OCI-LY1 (cell line): ENCODE measurements around the gene DMD.

ENCODE experiments used
- H2AFZ ChIP-seq: fragments of 200-600 bp; sonication (generic), shearing (Covaris generic); 2 replicates; pipeline ENCODE4 v1.6.0; 2014; ENCODE audit warnings: antibody characterized with exemption, mild to moderate bottlenecking, low read length
- H3F3A ChIP-seq: fragments of 200-600 bp; sonication (generic), shearing (Covaris generic); 2 replicates; pipeline ENCODE4 v1.6.0; 2014; ENCODE audit warnings: mild to moderate bottlenecking, antibody characterized with exemption, low read length, moderate library complexity; ENCODE audit not compliant: insufficient read depth
- H3K27ac ChIP-seq: fragments of 200-600 bp; sonication (generic); 2 replicates; pipeline ENCODE4 v1.5.1; 2014; ENCODE audit warnings: low read length, mixed run types, mild to moderate bottlenecking, low read depth; ENCODE audit not compliant: poor library complexity, severe bottlenecking
- H3K27me3 ChIP-seq: fragments of 200-600 bp; sonication (generic); 2 replicates; pipeline ENCODE4 v1.6.0; 2014; ENCODE audit warnings: antibody characterized with exemption, mild to moderate bottlenecking, low read length, moderate library complexity; ENCODE audit not compliant: insufficient read depth
- H3K36me3 ChIP-seq: fragments of 200-600 bp; sonication (generic); 2 replicates; pipeline ENCODE4 v1.6.1; 2014; ENCODE audit warnings: mild to moderate bottlenecking, antibody characterized with exemption, low read length, moderate library complexity, mixed read lengths; ENCODE audit not compliant: insufficient read depth
- H3K4me1 ChIP-seq: fragments of 200-600 bp; sonication (generic); 2 replicates; pipeline ENCODE4 v1.5.1; 2014; ENCODE audit warnings: mild to moderate bottlenecking, low read length, moderate library complexity; ENCODE audit not compliant: insufficient read depth, severe bottlenecking
- H3K4me2 ChIP-seq: fragments of 200-600 bp; sonication (generic), shearing (Covaris generic); 2 replicates; pipeline ENCODE4 v1.6.1; 2014; ENCODE audit warnings: low read length
- H3K4me3 ChIP-seq: fragments of 200-600 bp; sonication (generic); 2 replicates; pipeline ENCODE4 v1.5.1; 2014; ENCODE audit warnings: low read length, low read depth, mild to moderate bottlenecking, mixed read lengths; ENCODE audit not compliant: poor library complexity, severe bottlenecking
- H3K79me2 ChIP-seq: fragments of 200-600 bp; shearing (Covaris generic); 2 replicates; pipeline ENCODE4 v1.6.1; 2016; ENCODE audit warnings: mixed run types, low read length, mixed read lengths; ENCODE audit not compliant: insufficient read depth
- H3K9ac ChIP-seq: fragments of 200-600 bp; sonication (generic), shearing (Covaris generic); 2 replicates; pipeline ENCODE4 v1.6.1; 2014; ENCODE audit warnings: mild to moderate bottlenecking, low read length, mixed read lengths
- H3K9me2 ChIP-seq: fragments of 200-600 bp; sonication (generic), shearing (Covaris generic); 2 replicates; pipeline ENCODE4 v1.6.1; 2014; ENCODE audit warnings: low read depth, mild to moderate bottlenecking, low read length, mixed read lengths
- H3K9me3 ChIP-seq: fragments of 200-600 bp; shearing (Covaris generic); 2 replicates; pipeline ENCODE4 v1.6.1; 2014; ENCODE audit warnings: low read length, mixed read lengths
- H4K20me1 ChIP-seq: fragments of 200-600 bp; sonication (generic), shearing (Covaris generic); 2 replicates; pipeline ENCODE4 v1.6.0; 2016; ENCODE audit warnings: mild to moderate bottlenecking, low read length; ENCODE audit not compliant: insufficient read depth
- EZH2 ChIP-seq: fragments of 200-600 bp; sonication (generic), shearing (Covaris generic); IDR thresholded peaks from 2 replicates; pipeline ENCODE4 v1.8.0; 2017; ENCODE audit warnings: borderline replicate concordance, mixed run types, mild to moderate bottlenecking, antibody characterized with exemption, low read length, moderate library complexity, mixed read lengths
- TF ChIP-seq, protein P1 (sequence below): fragments of 200-600 bp; sonication (generic), shearing (Covaris generic); IDR thresholded peaks from 2 replicates; pipeline ENCODE4 v1.5.1; 2017; ENCODE audit warnings: mild to moderate bottlenecking, antibody characterized with exemption, low read length, moderate library complexity, mixed read lengths

The DMD gene

DNA sequence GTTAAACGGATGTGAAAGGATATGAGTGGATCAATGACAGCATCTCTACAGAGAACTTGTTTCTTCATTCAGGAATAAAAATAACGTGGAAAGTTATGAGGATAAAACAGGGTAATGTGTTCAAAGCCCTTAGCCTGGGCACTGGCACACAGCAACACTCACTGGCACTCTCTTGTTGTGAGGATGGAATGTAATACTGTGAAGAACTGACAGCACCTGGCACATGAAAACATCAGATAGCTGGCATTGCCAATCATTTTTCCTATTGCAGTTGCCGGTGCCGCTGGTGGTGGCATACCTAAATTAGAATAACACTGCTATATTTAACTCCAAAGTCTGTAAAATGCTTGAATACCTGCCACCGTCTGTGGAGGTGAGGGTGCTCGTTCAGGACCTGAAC is 1061.2 kb downstream of the DMD start:
- TF ChIP-seq EZH2: no peak
- TF ChIP-seq, protein P1, sequence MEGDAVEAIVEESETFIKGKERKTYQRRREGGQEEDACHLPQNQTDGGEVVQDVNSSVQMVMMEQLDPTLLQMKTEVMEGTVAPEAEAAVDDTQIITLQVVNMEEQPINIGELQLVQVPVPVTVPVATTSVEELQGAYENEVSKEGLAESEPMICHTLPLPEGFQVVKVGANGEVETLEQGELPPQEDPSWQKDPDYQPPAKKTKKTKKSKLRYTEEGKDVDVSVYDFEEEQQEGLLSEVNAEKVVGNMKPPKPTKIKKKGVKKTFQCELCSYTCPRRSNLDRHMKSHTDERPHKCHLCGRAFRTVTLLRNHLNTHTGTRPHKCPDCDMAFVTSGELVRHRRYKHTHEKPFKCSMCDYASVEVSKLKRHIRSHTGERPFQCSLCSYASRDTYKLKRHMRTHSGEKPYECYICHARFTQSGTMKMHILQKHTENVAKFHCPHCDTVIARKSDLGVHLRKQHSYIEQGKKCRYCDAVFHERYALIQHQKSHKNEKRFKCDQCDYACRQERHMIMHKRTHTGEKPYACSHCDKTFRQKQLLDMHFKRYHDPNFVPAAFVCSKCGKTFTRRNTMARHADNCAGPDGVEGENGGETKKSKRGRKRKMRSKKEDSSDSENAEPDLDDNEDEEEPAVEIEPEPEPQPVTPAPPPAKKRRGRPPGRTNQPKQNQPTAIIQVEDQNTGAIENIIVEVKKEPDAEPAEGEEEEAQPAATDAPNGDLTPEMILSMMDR: no peak
- H2AFZ ChIP-seq: no peak overlapping the region
- H3K4me2 ChIP-seq: no peak overlapping the region
- no peaks in the 10 kb centered on the region for H3F3A ChIP-seq
- H3K79me2 ChIP-seq: no peaks in the 10 kb centered on the region
- no peaks in the 10 kb centered on the region for H3K9me3 ChIP-seq
- no peaks in the 10 kb centered on the region for H3K36me3 ChIP-seq
- H4K20me1 ChIP-seq: no peaks in the 10 kb centered on the region
- no peak overlapping the region for H3K9ac ChIP-seq
- H3K4me3 ChIP-seq: no peak overlapping the region
- H3K27ac ChIP-seq: no peak overlapping the region
- no peaks in the 10 kb centered on the region for H3K9me2 ChIP-seq
- no peaks in the 10 kb centered on the region for H3K27me3 ChIP-seq
- no peaks in the 10 kb centered on the region for H3K4me1 ChIP-seq

DNA sequence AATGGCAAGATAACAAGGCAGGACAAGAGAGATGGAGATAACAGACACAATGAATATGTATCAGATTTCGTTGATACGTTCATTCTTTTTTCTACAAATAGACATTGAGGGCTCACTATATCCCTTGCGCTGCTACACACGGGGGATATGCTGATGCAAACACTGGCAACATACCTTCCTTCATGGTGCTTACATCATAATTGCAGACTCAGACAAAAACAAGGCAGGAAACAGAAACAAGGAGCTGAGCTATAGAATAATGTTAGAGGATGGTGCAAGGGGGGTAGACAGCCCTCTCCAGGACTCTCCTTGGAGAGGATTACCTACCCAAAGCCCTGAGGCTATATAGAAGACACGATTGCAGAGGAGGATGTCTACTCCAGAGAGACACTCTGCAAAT is 1069.5 kb downstream of the DMD start:
- H3K27ac ChIP-seq: no peak overlapping the region
- no peaks in the 10 kb centered on the region for H3K36me3 ChIP-seq
- H3K4me2 ChIP-seq: no peak overlapping the region
- no peaks in the 10 kb centered on the region for H4K20me1 ChIP-seq
- H3F3A ChIP-seq: no peaks in the 10 kb centered on the region
- no peaks in the 10 kb centered on the region for H3K79me2 ChIP-seq
- H3K9ac ChIP-seq: no peak overlapping the region
- no peak for TF ChIP-seq EZH2
- TF ChIP-seq, protein P1: no peak
- no peak overlapping the region for H3K4me3 ChIP-seq
- H2AFZ ChIP-seq: no peak overlapping the region
- H3K27me3 ChIP-seq: no peaks in the 10 kb centered on the region
- no peaks in the 10 kb centered on the region for H3K4me1 ChIP-seq
- H3K9me2 ChIP-seq: no peaks in the 10 kb centered on the region
- H3K9me3 ChIP-seq: no peaks in the 10 kb centered on the region

DNA sequence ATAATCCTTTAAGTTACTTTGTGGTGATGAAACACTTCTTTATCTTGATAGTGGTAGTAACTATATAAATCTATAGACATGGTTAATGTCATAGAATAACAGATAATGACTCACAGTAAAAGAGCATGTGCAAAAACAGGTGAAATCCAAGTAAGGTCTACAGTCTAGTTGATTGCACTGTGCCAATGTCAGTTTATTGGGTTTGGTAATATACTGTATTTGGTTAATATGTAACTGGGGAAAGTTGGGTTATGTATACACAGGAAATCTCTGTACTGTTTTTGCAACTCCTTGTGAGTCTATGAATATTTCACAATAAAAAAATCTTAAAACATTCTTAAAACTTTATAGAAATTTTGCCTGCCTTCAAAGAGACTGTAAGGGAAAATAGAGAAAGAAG is 1071.9 kb downstream of the DMD start:
- Histone ChIP-seq H3K9me2 (no peaks in the 10 kb centered on the region), H3F3A (no peaks in the 10 kb centered on the region), H4K20me1 (no peaks in the 10 kb centered on the region), H3K79me2 (no peaks in the 10 kb centered on the region), H3K9ac (no peak overlapping the region), H3K9me3 (no peaks in the 10 kb centered on the region), H3K4me1 (no peaks in the 10 kb centered on the region), H3K4me2 (no peak overlapping the region), H3K36me3 (no peaks in the 10 kb centered on the region), H3K27me3 (no peaks in the 10 kb centered on the region), H3K4me3 (no peak overlapping the region), H2AFZ (no peak overlapping the region), H3K27ac (no peak overlapping the region)
- TF ChIP-seq, protein P1: no peak
- TF ChIP-seq EZH2: no peak
